GM21447 (cell line): ENCODE measurements around the gene PDE8A.
"Not testable (repeated sequence)": the region's sequence is repeated elsewhere in the genome, so short reads cannot be mapped to it uniquely, and the experiment has no call there.

Experiments
- ATAC-seq: cut with Tn5 transposase; IDR thresholded peaks from one replicate; pipeline ENCODE4 v1.9.1; 2021; ENCODE audit not compliant: unreplicated experiment

The PDE8A gene

DNA sequence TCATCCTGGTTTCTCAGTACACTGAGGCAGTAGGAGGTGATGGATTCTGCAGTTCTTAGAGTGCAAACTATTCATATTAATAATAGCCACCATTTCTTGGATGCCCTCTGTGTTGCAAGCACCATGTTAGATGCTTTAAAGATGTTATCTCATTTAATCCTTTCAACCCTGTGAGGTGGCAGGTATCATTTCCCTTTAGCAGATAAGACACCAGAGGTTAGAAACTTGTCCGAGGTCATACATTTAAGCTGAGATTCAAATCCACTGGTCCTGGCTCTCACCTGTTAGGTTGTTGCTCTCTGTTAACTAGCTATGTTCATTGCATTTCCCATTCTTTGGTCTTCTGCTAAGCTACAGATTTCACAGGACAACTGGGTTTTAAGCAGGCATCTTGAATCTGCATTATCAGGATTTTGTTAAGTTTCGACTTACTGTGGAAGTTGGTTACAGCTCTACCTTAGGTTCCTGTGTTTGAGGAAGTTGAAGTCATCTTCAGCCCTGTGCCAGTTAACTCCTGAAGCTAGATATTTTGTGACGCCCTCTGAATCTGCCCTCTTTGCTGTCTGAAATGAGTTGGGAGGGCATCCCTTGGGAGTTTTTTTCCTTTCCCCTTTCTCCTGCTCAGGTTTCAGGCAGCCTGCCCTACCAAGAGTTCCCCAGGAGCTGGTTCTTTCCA, 6.4 kb downstream of the PDE8A start:
- ATAC-seq: peak; percentile 50

DNA sequence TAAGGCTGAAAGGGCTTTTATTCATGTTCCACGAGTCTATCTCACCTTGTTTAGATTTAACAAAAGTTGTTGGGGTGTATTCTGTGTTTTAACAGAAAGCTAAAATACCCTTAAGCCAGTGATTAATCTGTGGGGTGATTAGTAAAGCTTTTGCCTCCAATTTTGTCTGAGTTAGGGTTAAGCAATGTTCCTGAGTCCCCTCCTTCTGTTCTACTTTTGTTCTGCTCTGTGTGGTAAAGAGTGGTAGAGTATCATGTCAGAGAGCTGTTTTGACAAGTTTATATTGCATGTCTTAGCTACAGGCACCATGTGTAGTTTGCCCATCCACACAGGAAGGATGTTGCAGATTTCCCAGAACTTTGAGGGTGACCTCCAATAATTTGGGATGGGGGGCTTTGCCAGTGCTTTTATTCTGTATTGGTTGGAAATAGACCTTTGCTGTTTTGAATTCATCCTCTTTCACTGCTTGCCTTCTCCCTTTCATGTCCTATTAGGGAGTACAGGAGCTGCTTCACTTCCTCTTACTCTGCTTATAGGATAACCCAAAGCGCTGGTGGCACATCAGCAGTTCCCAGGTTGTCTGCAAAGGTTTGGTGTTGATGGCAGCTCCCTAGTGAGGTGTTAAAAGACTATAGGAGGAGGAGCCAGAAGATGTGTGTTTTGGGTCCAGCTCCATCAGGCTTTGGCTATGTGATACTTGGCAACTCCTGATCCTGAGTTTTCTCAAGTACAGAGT, 7.4 kb downstream of the PDE8A start:
- no peak for ATAC-seq

- ATAC-seq: no peak
Measured at GRCh38 chr15:84990507-84990906, 8.9 kb downstream of the PDE8A start.

- no peak for ATAC-seq
Measured at GRCh38 chr15:84991014-84991712, 9.5 kb downstream of the PDE8A start.

- no peak for ATAC-seq
Measured at GRCh38 chr15:84992157-84992944, 10.7 kb downstream of the PDE8A start.

- no peak for ATAC-seq
Measured at GRCh38 chr15:84996055-84996454, 14.4 kb downstream of the PDE8A start.

DNA sequence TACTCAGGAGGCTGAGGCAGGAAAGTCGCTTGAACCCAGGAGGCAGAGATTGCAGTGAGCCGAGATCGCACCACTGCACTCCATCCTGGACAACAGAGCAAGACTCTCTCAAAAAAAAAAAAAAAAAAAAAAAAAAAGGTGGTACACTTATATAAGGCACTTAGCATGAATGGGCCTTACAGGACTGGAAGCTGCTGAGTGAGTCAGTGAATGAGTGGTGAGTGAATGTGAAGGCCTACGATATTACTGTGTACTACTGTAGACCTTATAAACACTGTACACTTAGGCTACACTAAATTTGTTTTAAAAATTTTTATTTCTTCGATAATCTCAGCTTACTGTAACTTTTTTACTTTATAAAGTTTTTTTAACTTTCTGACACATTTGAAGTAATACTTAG, 15.1 kb downstream of the PDE8A start:
- ATAC-seq: not testable (repeated sequence)

DNA sequence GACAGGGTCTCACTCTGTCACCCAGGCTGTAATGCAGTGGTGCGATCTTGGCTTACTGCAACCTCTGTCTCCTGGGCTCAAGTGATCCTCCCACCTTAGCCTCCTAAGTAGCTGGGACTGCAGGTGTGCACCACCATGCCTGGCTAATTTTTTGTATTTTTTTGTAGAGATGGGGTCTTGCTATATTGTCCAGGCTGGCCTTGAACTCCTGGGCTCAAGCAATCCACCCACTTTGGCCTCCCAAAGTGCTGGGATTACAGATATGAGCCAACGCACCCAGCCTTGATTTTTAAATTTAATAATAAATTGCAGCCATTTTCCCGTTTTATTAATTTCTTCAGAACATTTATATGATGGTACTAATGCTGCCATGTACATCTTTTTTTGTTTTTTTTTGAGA, 15.6 kb downstream of the PDE8A start:
- not testable (repeated sequence) for ATAC-seq

- ATAC-seq: no peak
Measured at GRCh38 chr15:85000189-85000864, 18.7 kb downstream of the PDE8A start.

DNA sequence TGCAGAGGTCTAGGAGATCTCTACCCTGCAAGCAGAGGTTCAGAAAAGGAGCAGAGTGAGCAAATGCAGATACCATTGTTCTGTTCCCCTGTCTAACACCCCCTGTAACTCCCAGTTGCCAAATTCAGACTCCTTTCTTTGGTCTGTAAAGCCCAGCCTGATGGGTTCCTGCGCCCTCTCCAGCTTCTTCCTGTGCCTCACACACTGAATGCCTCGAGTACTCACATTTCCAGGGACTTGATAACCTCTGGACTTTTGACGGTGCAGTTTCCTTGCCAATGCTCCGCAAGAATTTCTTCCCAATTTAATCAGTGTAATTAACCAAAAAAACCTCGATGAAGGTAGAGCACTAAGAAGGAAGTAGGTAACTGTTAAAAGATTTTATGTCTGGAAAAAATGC, 19.3 kb downstream of the PDE8A start:
- ATAC-seq: no peak

GRCh38 chr15:85002517-85002916, 20.9 kb downstream of the PDE8A start:
- no peak for ATAC-seq

GRCh38 chr15:85003593-85004312, 22.1 kb downstream of the PDE8A start:
- ATAC-seq: no peak

DNA sequence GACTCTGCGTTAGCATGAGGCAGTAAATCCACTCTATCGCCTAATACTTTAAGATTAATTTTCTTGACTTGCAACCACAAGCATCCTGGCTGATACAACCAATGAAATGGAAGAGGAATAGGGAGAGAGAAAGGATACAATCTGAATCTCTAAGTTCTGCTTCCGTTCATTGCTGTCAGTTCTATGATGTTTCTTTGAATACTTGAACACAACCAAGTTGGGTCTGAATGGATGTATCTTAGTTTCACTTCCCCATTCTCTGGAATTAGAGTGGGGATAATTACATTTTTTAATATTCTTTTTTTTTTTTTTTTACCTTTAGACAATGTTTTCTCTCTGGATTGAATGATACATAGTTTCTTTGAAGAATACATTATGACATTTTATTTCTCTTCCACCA, 22.9 kb downstream of the PDE8A start:
- ATAC-seq: no peak

GRCh38 chr15:85005319-85005718, 23.7 kb downstream of the PDE8A start:
- ATAC-seq: no peak

- ATAC-seq: no peak
Measured at GRCh38 chr15:85005746-85006145, 24.1 kb downstream of the PDE8A start.

DNA sequence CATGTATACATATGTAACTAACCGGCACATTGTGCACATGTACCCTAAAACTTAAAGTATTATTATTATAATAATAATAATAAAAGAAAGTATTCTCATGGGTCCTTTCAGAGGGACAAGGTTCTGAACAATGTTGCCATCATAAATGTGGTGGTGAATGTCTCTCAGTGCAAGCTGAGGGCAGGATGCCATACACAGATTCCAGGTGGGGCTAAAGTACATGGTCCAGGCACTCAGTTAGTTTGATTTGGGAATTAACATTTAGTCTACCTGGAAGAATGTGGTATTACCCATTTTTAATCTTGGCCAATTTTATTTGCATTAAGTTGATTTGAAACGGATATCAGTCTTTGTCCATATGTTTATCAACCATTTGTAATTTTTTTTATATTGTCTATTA, 24.5 kb downstream of the PDE8A start:
- ATAC-seq: no peak

GRCh38 chr15:85006655-85007054, 25.0 kb downstream of the PDE8A start:
- ATAC-seq: no peak

DNA sequence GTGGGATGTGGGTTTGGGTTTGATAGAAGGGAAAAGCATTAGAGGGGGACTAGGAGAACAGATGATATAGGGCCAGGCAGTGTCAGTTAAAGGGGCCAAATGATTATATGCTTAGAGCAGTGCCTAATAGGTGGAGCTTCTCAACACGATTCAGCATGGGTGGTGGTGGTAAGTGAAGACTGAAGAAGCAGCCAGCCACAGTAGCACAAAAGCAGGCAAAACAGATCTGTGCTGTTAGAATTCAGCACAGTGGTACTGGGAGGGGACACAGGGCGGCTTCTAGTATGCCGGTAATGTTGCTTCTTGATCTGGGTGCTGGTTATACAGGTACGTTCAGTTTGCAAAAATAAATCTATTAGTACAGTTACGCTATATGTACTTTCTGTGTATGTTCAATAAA, 25.5 kb downstream of the PDE8A start:
- no peak for ATAC-seq

- ATAC-seq: no peak
Measured at GRCh38 chr15:85007741-85008397, 26.2 kb downstream of the PDE8A start.
